Ishikawa (cell line): ENCODE data around the gene RASGEF1C.

ENCODE experiments used
- CEBPB ChIP-seq: IDR thresholded peaks from 2 replicates; pipeline ENCODE4 v1.6.1; 2012
- CREB1 ChIP-seq: IDR thresholded peaks from 2 replicates; pipeline ENCODE4 v1.6.1; 2012; ENCODE audit warnings: low read depth
- EGR1 ChIP-seq: IDR thresholded peaks from 2 replicates; pipeline ENCODE4 v1.6.1; 2012
- EP300 ChIP-seq: IDR thresholded peaks from 2 replicates; pipeline ENCODE4 v1.6.1; 2012; ENCODE audit warnings: borderline replicate concordance
- FOXM1 ChIP-seq: IDR thresholded peaks from 2 replicates; pipeline ENCODE4 v1.6.1; 2012; ENCODE audit warnings: low read depth, borderline replicate concordance
- NFIC ChIP-seq: IDR thresholded peaks from 2 replicates; pipeline ENCODE4 v1.6.1; 2012
- RAD21 ChIP-seq: IDR thresholded peaks from 2 replicates; pipeline ENCODE4 v1.6.1; 2012; ENCODE audit warnings: low read depth
- TAF1 ChIP-seq: IDR thresholded peaks from 2 replicates; pipeline ENCODE4 v1.6.1; 2012; ENCODE audit warnings: low read depth, mild to moderate bottlenecking
- TCF12 ChIP-seq: IDR thresholded peaks from 2 replicates; pipeline ENCODE4 v1.6.1; 2012; ENCODE audit warnings: low read depth
- TEAD4 ChIP-seq: IDR thresholded peaks from 2 replicates; pipeline ENCODE4 v1.6.1; 2012
- USF1 ChIP-seq: IDR thresholded peaks from 2 replicates; pipeline ENCODE4 v1.6.1; 2012
- YY1 ChIP-seq: IDR thresholded peaks from 2 replicates; pipeline ENCODE4 v1.6.1; 2012; ENCODE audit warnings: low read depth
- ZBTB7A ChIP-seq: IDR thresholded peaks from 2 replicates; pipeline ENCODE4 v1.6.1; 2012; ENCODE audit warnings: low read depth
- TF ChIP-seq, protein P1 (sequence below): IDR thresholded peaks from 2 replicates; pipeline ENCODE4 v1.6.1; 2012; ENCODE audit warnings: low read depth, mild to moderate bottlenecking
- TF ChIP-seq, protein P2 (sequence below): IDR thresholded peaks from 2 replicates; pipeline ENCODE4 v1.6.1; 2012

RASGEF1C gene

DNA sequence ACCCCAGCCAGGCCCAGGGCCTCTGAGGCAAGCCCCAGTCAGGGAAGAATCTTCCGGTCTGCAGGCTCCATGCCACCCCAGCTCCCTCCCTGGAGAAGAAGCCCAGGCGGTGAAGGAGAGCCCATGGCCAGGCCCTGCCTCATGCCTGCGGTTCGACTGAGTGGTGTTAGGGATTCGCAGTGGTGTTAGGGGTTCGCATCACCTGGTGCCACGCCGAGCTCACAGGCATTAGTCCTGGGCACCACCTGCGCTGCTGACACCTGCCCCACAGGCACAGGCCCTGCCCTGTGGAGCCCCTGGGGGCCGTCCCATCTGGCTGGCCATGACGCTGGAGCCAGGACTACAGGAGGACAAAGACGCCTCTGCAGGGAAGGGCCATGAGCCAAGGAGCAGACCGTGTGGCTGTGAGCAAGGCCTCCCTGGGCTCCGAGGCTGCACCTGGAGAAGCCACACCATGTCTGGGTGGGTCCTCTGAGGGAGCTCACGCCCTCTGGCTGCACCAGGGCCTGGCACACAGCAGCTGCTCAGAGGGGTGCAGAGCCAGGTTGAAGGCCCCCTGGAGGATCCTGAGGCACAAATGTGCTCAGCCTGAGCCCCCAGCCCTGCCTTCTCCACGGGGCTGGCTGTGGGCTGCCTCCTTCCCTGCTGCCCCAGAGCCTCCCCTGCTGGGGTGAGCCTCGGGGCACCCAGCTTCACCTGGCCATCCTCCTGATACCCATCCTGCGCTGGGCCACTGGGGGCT, 109.8 kb downstream of the RASGEF1C start:
- TF ChIP-seq TAF1 (no peak), YY1 (no peak), NFIC (no peak), CEBPB (no peak), EGR1 (no peak), TEAD4 (no peak), TCF12 (no peak), ZBTB7A (no peak), CREB1 (no peak), EP300 (no peak), RAD21 (no peak), FOXM1 (no peak), USF1 (no peak)
- TF ChIP-seq, protein P1, sequence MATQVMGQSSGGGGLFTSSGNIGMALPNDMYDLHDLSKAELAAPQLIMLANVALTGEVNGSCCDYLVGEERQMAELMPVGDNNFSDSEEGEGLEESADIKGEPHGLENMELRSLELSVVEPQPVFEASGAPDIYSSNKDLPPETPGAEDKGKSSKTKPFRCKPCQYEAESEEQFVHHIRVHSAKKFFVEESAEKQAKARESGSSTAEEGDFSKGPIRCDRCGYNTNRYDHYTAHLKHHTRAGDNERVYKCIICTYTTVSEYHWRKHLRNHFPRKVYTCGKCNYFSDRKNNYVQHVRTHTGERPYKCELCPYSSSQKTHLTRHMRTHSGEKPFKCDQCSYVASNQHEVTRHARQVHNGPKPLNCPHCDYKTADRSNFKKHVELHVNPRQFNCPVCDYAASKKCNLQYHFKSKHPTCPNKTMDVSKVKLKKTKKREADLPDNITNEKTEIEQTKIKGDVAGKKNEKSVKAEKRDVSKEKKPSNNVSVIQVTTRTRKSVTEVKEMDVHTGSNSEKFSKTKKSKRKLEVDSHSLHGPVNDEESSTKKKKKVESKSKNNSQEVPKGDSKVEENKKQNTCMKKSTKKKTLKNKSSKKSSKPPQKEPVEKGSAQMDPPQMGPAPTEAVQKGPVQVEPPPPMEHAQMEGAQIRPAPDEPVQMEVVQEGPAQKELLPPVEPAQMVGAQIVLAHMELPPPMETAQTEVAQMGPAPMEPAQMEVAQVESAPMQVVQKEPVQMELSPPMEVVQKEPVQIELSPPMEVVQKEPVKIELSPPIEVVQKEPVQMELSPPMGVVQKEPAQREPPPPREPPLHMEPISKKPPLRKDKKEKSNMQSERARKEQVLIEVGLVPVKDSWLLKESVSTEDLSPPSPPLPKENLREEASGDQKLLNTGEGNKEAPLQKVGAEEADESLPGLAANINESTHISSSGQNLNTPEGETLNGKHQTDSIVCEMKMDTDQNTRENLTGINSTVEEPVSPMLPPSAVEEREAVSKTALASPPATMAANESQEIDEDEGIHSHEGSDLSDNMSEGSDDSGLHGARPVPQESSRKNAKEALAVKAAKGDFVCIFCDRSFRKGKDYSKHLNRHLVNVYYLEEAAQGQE, result no peak
- TF ChIP-seq, protein P2, sequence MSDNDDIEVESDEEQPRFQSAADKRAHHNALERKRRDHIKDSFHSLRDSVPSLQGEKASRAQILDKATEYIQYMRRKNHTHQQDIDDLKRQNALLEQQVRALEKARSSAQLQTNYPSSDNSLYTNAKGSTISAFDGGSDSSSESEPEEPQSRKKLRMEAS, result no peak

DNA sequence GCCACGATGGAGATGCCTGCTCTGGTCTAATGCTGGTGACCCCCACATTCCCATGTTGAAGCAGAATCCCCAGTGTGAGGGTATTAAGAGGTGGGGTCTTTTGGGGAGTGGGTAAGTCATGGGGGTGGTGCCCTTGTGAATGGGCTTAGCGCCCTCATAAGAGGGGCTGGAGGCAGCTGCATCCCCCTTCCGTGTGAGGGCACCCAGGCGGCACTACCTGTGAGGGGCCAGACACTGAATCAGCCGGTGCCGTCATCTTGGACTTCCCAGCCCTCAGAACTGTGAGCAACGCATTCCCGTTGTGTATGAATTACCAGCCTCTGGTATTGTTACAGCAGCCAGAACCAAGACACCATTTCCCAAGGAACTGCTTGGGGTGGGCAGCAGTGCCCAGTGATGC, 110.5 kb downstream of the RASGEF1C start:
- TF ChIP-seq CEBPB (no peak), USF1 (no peak), RAD21 (no peak), ZBTB7A (no peak), TEAD4 (no peak), YY1 (no peak), EP300 (no peak), NFIC (no peak), TAF1 (no peak), CREB1 (no peak), TCF12 (no peak), EGR1 (no peak), FOXM1 (no peak)
- TF ChIP-seq, protein P2, result no peak
- TF ChIP-seq, protein P1, result no peak

DNA sequence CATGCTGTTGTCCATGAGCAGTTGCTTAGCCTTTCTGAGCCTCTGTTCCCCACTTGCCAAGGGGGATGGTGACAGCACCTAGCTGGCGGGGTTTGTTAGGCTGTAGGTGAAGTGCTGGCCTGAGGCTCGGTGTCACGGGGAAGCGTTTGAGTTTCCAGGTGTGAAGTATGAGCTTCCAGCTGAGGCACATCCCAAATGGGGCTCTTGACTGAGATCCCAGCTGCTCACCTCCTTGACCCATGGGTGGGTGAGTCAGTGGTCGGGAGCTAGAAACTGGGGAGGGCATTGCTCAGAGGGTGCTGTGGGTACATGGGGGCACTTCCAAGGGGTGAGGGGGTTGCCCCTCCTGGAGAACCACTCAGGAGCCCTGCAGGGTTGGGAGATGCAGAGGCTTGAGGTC, 111.1 kb downstream of the RASGEF1C start:
- TF ChIP-seq TEAD4 (no peak), YY1 (no peak), RAD21 (no peak), NFIC (no peak), CEBPB (no peak), USF1 (no peak)

- TF ChIP-seq EGR1 (no peak), FOXM1 (no peak), ZBTB7A (no peak), CEBPB (no peak), RAD21 (no peak)
- TF ChIP-seq, protein P2, result no peak
Observed at GRCh38 chr5:180097163-180097894, 111.7 kb downstream of the RASGEF1C start.

- no peak for TF ChIP-seq TCF12
- TF ChIP-seq, protein P2, result no peak
Observed at GRCh38 chr5:180096616-180097015, 112.4 kb downstream of the RASGEF1C start.
